HL-60 (cell line): ENCODE measurements around the gene MTMR12.
"Not testable (repeated sequence)": the region's sequence is repeated elsewhere in the genome, so short reads cannot be mapped to it uniquely, and the experiment has no call there.

Source experiments
- DNase-seq, 2 experiments: peaks; one replicate each; pipeline ENCODE4 v3.0.0-alpha.2; 2010 to 2020; ENCODE audit warnings: low read depth in 1 of 2, low spot score in 1 of 2
- H3K27ac ChIP-seq: fragments of 250-450 bp; sonication (Bioruptor Pico); replicated peaks from 2 replicates; pipeline ENCODE4 v1.5.1; 2020; ENCODE audit warnings: mild to moderate bottlenecking, moderate library complexity
- H3K27me3 ChIP-seq: fragments of 250-450 bp; sonication (Bioruptor Pico); 2 replicates; pipeline ENCODE4 v1.5.1; 2021; ENCODE audit warnings: mild to moderate bottlenecking, moderate library complexity; ENCODE audit not compliant: insufficient read depth, poor library complexity, severe bottlenecking
- H3K4me3 ChIP-seq: replicated peaks from 2 replicates; pipeline ENCODE4 v1.5.1; 2011; ENCODE audit warnings: mild to moderate bottlenecking, control low read depth, low read length; ENCODE audit not compliant: insufficient read depth
- CTCF ChIP-seq: IDR thresholded peaks from one replicate; pipeline ENCODE4 v1.5.1; 2011; ENCODE audit warnings: low read length, control low read depth, inconsistent platforms; ENCODE audit not compliant: insufficient read depth
- GABPA ChIP-seq: IDR thresholded peaks from 2 replicates; pipeline ENCODE4 v1.6.1; 2012; ENCODE audit warnings: low read depth
- POLR2AphosphoS5 ChIP-seq: IDR thresholded peaks from 2 replicates; pipeline ENCODE4 v1.6.1; 2012; ENCODE audit warnings: low read depth
- REST ChIP-seq: IDR thresholded peaks from 2 replicates; pipeline ENCODE4 v1.6.1; 2012; ENCODE audit warnings: low read depth; ENCODE audit not compliant: insufficient replicate concordance
- SPI1 ChIP-seq: IDR thresholded peaks from 2 replicates; pipeline ENCODE4 v1.6.1; 2012; ENCODE audit warnings: low read depth, mild to moderate bottlenecking, borderline replicate concordance

MTMR12 gene

GRCh38 chr5:32297181-32298058 lies 15.3 kb downstream of the MTMR12 start:
- Histone ChIP-seq H3K27me3 (no peaks in the 10 kb centered on the region), H3K27ac (no peak overlapping the region), H3K4me3 (no peak overlapping the region)
- TF ChIP-seq POLR2AphosphoS5 (no peak), REST (no peak), CTCF (no peak), SPI1 (no peak), GABPA (no peak)
- DNase-seq = no peak

GRCh38 chr5:32295966-32296772 lies 16.6 kb downstream of the MTMR12 start:
- H3K27ac ChIP-seq, H3K4me3 ChIP-seq, DNase-seq, H3K27me3 ChIP-seq: not testable (repeated sequence)

GRCh38 chr5:32291591-32291990 lies 21.1 kb downstream of the MTMR12 start:
- DNase-seq = no peak
- H3K4me3 ChIP-seq = no peak overlapping the region
- no peak overlapping the region for H3K27ac ChIP-seq
- TF ChIP-seq SPI1 (no peak), GABPA (no peak), REST (no peak), POLR2AphosphoS5 (no peak), CTCF (no peak)
- H3K27me3 ChIP-seq = no peaks in the 10 kb centered on the region

GRCh38 chr5:32290922-32291321 lies 21.8 kb downstream of the MTMR12 start:
- no peak for DNase-seq
- no peak overlapping the region for H3K27ac ChIP-seq
- TF ChIP-seq REST (no peak), POLR2AphosphoS5 (no peak), GABPA (no peak), CTCF (no peak), SPI1 (no peak)

GRCh38 chr5:32290501-32290900 lies 22.2 kb downstream of the MTMR12 start:
- not testable (repeated sequence) for H3K27ac ChIP-seq, H3K27me3 ChIP-seq, DNase-seq, H3K4me3 ChIP-seq

More at GRCh38 chr5:32290922-32291321, 21.8 kb downstream of the MTMR12 start:
- Histone ChIP-seq H3K27me3 (no peaks in the 10 kb centered on the region), H3K4me3 (no peak overlapping the region)
